ENCODE results near the gene FRAS1.

Gene FRAS1

GRCh38 chr4:78336093-78336943 is 279.2 kb downstream of the FRAS1 start:
- DNase-seq, result no peak

GRCh38 chr4:78337244-78338020 is 280.3 kb downstream of the FRAS1 start:
- DNase-seq, result no peak

DNA sequence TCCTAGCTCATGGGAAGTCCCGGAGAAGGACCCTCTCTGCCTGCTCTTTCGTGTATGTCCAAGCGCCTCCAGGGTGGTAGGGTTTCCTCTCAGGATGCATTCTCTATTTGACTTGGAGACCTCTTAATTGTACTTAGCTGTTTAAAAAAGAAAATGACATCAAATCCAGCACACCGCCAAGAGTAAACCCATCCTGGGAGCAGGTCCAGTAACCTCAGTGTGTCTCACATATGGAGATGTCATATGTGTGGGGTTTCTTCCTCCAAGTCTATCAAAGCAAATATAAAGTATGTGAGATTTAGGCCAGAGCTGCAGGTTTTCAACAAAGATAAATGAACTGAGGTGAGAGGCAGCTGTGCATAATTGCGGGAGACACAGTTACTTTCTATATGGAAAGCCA is 285.0 kb downstream of the FRAS1 start:
- DNase-seq, result no peak

DNA sequence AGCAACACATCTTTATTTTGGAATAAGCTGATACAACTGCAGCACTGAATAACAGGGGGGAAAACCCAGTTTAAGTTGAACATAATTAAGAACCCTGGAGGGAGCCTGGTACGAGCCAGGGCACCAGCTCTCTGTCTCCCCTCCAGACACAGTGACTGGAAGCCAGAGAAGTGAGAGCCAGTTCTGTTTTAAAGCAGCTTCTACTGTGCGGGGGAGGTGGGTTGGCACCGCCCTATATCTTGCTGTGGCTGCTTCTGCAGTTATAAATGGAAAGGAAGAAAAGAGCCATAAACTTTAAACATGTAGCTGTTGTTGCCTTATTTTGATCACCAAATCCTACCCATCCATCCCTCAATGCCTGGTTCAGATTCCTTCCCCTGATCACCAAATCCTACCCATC is 286.6 kb downstream of the FRAS1 start:
- no peak for DNase-seq

- no peak for DNase-seq
These were observed 288.1 kb downstream of the FRAS1 start for GRCh38 chr4:78345237-78345636.

GRCh38 chr4:78346222-78346621 is 289.1 kb downstream of the FRAS1 start:
- DNase-seq, result no peak

- no peak for DNase-seq
These were observed 290.4 kb downstream of the FRAS1 start for GRCh38 chr4:78347527-78347926.

- no peak for DNase-seq
These were observed 296.8 kb downstream of the FRAS1 start for GRCh38 chr4:78353921-78354320.

DNA sequence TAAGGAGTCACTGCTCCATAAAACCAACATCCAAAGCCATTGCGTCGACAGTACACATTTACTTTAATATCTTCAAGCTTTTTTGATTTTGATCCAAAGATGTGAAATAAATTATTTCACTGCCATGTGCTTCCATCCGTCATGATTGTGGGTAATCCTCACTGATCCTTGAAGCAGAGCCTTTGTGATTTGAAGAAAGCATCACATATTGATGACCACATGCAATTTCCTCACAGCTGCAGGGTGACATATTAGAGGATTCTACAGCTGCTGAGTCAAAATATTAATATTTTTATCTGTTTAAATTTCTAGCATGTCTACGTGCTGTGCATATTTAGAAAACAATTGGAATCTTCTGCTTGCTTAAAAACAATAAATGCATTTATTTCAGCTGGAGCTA is 297.7 kb downstream of the FRAS1 start:
- DNase-seq, result no peak

- no peak for DNase-seq
These were observed 298.2 kb downstream of the FRAS1 start for GRCh38 chr4:78355306-78355705.

GRCh38 chr4:78356251-78356786 is 299.2 kb downstream of the FRAS1 start:
- DNase-seq, result no peak

DNA sequence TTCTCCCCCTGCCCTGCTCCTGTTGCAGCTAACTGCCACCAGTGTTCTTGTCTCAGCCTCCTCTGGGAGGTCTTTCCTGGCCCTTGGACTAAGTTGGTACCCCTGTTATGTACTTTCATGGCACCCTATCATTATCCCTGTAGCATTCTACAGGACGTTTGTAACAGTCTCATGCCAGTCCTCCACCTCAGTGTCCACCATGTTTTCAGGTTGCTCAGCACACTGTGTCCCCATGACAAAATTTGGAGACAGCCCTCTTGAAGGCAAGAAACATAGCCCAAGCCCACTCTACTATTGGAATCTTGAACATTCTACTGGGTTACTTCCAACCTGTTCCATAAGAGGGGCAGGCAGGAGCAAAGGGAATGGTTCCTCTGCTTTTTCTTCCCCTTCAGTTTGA is 300.0 kb downstream of the FRAS1 start:
- no peak for DNase-seq

DNA sequence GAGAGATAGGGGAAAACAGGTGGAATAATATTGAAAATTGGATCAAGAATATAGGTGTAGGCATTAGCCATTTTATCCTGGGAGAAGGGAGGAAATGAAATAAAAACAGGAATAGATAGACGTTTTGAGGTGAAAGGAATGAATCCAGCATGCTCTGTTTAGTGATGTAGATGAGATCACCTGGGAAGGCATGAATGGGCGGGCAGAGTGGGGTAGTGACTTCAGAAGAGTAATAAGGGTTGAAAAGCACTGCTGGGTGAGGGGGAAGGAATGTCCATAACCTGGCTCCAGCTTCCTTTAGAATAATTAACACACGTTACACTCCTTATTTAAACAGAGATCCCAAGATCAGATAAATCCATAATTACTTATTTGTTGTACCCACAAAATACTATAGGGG is 303.3 kb downstream of the FRAS1 start:
- DNase-seq, result no peak

- no peak for DNase-seq
These were observed 304.5 kb downstream of the FRAS1 start for GRCh38 chr4:78361621-78362120.

DNA sequence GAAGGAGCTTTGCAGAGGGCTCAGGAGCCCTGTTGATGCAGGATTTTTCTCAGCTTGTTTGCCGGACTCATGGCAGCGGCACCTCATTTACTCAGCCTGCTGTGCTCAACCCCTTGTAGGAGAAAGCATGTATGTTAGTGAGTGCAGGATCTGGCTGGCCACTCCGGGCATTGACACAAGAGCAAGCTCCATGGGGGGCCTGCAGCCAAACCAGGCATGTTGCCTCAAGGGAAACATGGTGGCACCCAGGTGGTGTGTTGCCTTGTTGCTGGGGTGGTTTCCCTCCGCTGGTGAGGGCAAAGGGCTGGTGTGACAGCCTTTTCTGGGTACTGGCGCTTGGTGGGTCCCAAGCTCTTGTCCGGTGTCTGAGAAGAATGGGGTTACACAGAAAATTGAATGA is 305.2 kb downstream of the FRAS1 start:
- no peak for DNase-seq

DNA sequence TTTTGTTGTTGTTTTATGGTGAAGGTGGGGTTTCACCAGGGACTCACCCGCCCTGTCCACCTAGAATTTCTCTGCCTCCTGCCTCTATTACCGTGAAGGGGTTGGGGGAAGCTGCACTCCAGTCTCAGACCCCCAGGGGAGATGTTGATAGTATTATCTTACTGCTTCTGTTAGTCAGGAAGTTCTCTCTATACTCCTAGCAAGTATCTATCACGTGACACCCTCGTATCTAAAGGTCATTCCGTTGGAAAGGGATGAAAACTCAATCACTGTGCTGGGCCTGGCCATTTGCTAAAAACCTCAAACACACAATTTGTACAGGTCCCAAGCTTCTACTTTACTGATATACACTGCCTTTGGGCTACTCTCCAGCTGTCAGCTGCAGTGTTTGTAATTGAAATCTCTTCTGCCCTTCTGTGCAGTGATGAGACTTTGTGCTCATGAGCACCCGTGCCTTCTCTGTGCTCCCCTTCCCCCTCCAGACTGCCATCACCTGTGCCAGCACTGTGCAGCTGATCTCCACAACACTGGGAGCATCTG is 306.0 kb downstream of the FRAS1 start:
- DNase-seq, result no peak

- DNase-seq, result no peak
These were observed 312.6 kb downstream of the FRAS1 start for GRCh38 chr4:78369679-78370078.

DNA sequence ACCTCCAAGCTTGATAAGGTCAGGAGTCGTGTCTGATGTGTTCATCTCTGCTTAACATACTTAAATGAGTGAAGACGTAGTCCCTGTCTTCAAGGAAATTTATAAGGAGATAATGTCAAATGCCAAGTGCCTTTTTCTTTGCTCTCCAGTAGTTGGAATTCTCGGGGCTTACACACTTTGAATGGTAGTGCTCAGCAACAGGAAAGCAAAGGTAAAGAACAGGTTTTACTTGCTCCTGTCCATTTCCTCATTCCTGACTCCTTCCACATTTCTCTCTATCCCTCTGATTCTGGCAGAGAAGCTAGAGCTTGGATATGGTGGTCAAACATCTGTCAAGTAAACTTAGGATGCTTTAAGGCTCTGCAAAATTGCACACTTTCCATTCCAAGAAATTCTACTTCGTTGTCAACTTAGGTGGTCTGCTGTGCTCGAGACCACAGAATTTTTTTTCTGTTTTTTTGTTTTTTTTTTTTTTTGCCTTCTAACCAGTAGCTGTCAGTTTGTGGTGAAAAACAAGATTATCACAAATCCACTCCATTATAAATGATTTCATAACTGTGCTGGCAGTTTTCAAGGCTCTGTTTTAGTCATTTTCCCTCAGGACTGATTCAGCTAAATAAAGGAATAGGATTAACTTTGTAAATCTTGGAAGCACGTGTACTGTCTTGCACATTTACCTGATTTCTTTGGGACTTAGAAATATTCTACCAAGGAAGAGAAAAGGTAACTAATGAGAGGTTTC is 313.7 kb downstream of the FRAS1 start:
- no peak for DNase-seq

DNA sequence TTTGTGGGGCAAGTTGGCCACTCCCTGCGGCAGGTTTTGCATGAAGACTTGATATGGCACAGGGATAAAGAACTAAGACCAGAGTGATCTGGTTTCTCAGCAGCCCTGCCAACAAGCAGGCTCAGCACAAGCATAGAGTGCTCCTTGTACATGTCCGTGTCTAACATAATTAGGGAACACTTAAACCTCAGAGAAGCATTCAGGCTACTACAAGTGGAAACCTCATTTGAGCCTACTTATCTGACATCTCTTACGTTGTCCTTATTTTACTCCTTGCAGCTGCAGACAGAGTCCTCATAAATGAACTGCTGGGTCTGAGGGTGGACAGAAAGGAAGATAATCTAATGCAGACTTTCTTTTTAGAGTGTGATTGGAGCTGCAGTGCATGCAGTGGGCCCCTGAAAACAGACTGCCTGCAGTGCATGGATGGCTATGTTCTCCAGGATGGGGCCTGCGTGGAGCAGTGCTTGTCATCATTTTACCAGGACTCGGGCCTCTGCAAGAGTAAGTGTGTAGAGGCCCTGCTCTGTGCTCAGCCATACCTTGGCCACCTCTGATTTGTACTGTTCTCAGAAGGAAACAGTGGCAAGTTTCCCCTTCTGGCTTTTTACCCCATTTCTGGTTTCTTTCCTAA is 315.3 kb downstream of the FRAS1 start:
- DNase-seq, result no peak

DNA sequence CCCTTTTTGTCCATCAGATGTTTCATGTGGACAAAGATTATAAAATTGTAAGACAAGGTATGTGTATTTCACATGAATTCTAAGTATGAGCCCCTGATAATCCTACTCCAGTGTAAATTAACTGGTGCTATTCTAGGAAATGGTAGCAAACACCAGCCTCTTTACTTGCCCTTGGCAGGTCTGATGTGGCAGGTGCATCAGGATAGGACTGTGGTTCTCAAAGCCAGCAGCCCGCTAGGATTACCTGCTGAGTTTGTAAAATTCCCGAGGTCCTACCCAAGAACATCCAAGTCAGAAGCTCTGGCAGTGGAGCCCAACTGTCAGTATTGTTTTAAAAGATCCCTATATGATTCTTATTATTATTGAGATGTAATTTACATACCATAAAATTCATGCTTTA is 320.4 kb downstream of the FRAS1 start:
- no peak for DNase-seq

- no peak for DNase-seq
These were observed 321.9 kb downstream of the FRAS1 start for GRCh38 chr4:78379040-78379439.

Data from left hindlimb (tissue), 1 donor.